Neural cell (in vitro differentiated cells): ENCODE results near the gene YJEFN3. TPM values are rescaled to one million over a fixed set of nuclear protein-coding genes. Genes with fewer than 3 reads are reported as not detected.

Experiments
- H2AFZ ChIP-seq: fragments of 200-600, 300-800 bp; sonication (generic), shearing (Covaris generic); 2 replicates; pipeline ENCODE4 v1.6.0; 2014; ENCODE audit warnings: low read depth, mild to moderate bottlenecking, antibody characterized with exemption, low read length, moderate library complexity
- H3F3A ChIP-seq: fragments of 200-600 bp; shearing (Covaris generic); 2 replicates; pipeline ENCODE4 v1.6.1; 2016; ENCODE audit warnings: mild to moderate bottlenecking, moderate library complexity, mixed read lengths, antibody characterized with exemption, low read length; ENCODE audit not compliant: insufficient read depth, poor library complexity, severe bottlenecking
- H3K27ac ChIP-seq: fragments of 200-600, 300-800 bp; sonication (generic), shearing (Covaris generic); 2 replicates; pipeline ENCODE4 v1.5.1; 2014; ENCODE audit warnings: mild to moderate bottlenecking, low read length, moderate library complexity
- H3K27me3 ChIP-seq: fragments of 300-800, 200-600 bp; sonication (generic), shearing (Covaris generic); 2 replicates; pipeline ENCODE4 v1.6.0; 2014; ENCODE audit warnings: mild to moderate bottlenecking, low read depth, low read length, moderate library complexity; ENCODE audit not compliant: insufficient read depth
- H3K36me3 ChIP-seq: fragments of 300-800, 200-600 bp; sonication (generic), shearing (Covaris generic); 2 replicates; pipeline ENCODE4 v1.5.1; 2014; ENCODE audit warnings: mild to moderate bottlenecking, antibody characterized with exemption, low read length, moderate library complexity; ENCODE audit not compliant: insufficient read depth
- H3K4me2 ChIP-seq: fragments of 300-800, 200-600 bp; sonication (generic), shearing (Covaris generic); 2 replicates; pipeline ENCODE4 v1.6.0; 2014; ENCODE audit warnings: mild to moderate bottlenecking, low read length
- H3K4me3 ChIP-seq: fragments of 300-800, 200-600 bp; sonication (generic), shearing (Covaris generic); 2 replicates; pipeline ENCODE4 v1.5.1; 2014; ENCODE audit warnings: mild to moderate bottlenecking, low read length, moderate library complexity
- H3K79me2 ChIP-seq: fragments of 200-600 bp; shearing (Covaris generic); replicated peaks from 2 replicates; pipeline ENCODE4 v1.6.0; 2014; ENCODE audit warnings: mild to moderate bottlenecking, low read length, moderate library complexity; ENCODE audit not compliant: insufficient read depth
- H3K9ac ChIP-seq: fragments of 300-800, 200-600 bp; sonication (generic), shearing (Covaris generic); 2 replicates; pipeline ENCODE4 v1.6.1; 2016; ENCODE audit warnings: mild to moderate bottlenecking, low read length, mixed read lengths
- H3K9me2 ChIP-seq: fragments of 200-600 bp; shearing (Covaris generic); 2 replicates; pipeline ENCODE4 v1.6.1; 2016; ENCODE audit warnings: mild to moderate bottlenecking, low read length, mixed read lengths; ENCODE audit not compliant: insufficient read depth
- H3K9me3 ChIP-seq: fragments of 200-600, 300-800 bp; sonication (generic), shearing (Covaris generic); 2 replicates; pipeline ENCODE4 v1.6.1; 2016; ENCODE audit warnings: mild to moderate bottlenecking, mixed run types, low read length, moderate library complexity, mixed read lengths
- H4K20me1 ChIP-seq: fragments of 200-600 bp; shearing (Covaris generic); 2 replicates; pipeline ENCODE4 v1.6.1; 2016; ENCODE audit warnings: mild to moderate bottlenecking, mixed run types; ENCODE audit not compliant: insufficient read depth
- EP300 ChIP-seq: fragments of 450-650 bp; conservative IDR thresholded peaks from 2 replicates; pipeline ENCODE4 v1.6.1; 2014; ENCODE audit warnings: antibody characterized with exemption, mild to moderate bottlenecking, moderate library complexity; ENCODE audit not compliant: poor library complexity, severe bottlenecking
- EZH2 ChIP-seq: fragments of 200-600, 300-800 bp; shearing (Covaris generic), sonication (generic); IDR thresholded peaks from 2 replicates; pipeline ENCODE4 v1.6.1; 2014; ENCODE audit warnings: antibody characterized with exemption, low read length, borderline replicate concordance, mild to moderate bottlenecking; ENCODE audit not compliant: insufficient read depth, poor library complexity, severe bottlenecking
- MXI1 ChIP-seq: fragments of 450-650 bp; conservative IDR thresholded peaks from 2 replicates; pipeline ENCODE4 v1.6.1; 2014; ENCODE audit warnings: antibody characterized with exemption, mild to moderate bottlenecking; ENCODE audit not compliant: poor library complexity, severe bottlenecking
- POLR2AphosphoS5 ChIP-seq: IDR thresholded peaks from 2 replicates; pipeline ENCODE4 v1.6.1; 2012
- RAD21 ChIP-seq: fragments of 450-650 bp; conservative IDR thresholded peaks from 2 replicates; pipeline ENCODE4 v1.6.1; 2014; ENCODE audit warnings: antibody characterized with exemption, mild to moderate bottlenecking, moderate library complexity
- SMC3 ChIP-seq: fragments of 450-650 bp; conservative IDR thresholded peaks from 2 replicates; pipeline ENCODE4 v1.6.1; 2014; ENCODE audit warnings: antibody characterized with exemption, mild to moderate bottlenecking, moderate library complexity; ENCODE audit not compliant: poor library complexity
- TAF1 ChIP-seq: IDR thresholded peaks from 2 replicates; pipeline ENCODE4 v1.6.1; 2012; ENCODE audit warnings: low read depth
- polyA plus RNA-seq: library from polyadenylated mRNA; depleted of rRNA; stranded (reverse); fragments of >200 nt; gene quantifications from 2 replicates; pipeline ENCODE4 v1.2.3, GENCODE V29; 2014
- TF ChIP-seq, protein P1 (sequence below): fragments of 450-650 bp; IDR thresholded peaks from 2 replicates; pipeline ENCODE4 v1.5.1; 2014; ENCODE audit warnings: antibody characterized with exemption, mild to moderate bottlenecking, moderate library complexity; ENCODE audit not compliant: poor library complexity, severe bottlenecking
- TF ChIP-seq, protein P2 (sequence below): IDR thresholded peaks from 2 replicates; pipeline ENCODE4 v1.6.1; 2012; ENCODE audit warnings: borderline replicate concordance

Gene YJEFN3
- polyA plus RNA-seq, 1 donor from 2014 or later, result 26.9 TPM

DNA sequence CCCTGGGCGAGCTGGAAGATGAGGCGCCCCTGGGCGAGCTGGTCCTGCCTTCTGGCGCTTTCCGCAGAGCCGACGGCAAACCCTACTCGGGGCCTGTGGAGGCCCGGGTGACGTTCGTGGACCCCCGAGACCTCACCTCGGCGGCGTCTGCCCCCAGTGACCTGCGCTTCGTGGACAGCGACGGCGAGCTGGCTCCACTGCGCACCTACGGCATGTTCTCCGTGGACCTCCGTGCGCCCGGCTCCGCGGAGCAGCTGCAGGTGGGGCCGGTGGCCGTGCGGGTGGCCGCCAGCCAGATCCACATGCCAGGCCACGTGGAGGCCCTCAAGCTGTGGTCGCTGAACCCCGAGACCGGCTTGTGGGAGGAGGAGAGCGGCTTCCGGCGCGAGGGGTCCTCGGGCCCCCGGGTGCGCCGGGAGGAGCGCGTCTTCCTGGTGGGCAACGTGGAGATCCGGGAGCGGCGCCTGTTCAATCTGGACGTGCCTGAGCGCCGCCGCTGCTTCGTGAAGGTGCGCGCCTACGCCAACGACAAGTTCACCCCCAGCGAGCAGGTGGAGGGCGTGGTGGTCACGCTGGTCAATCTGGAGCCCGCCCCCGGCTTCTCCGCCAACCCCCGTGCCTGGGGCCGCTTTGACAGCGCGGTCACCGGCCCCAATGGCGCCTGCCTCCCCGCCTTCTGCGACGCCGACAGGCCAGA, 15.7 kb downstream of the YJEFN3 start:
- TF ChIP-seq EP300, result no peak
- no peak for TF ChIP-seq POLR2AphosphoS5
- no peak for TF ChIP-seq RAD21
- TF ChIP-seq MXI1, result no peak
- TF ChIP-seq, protein P1, sequence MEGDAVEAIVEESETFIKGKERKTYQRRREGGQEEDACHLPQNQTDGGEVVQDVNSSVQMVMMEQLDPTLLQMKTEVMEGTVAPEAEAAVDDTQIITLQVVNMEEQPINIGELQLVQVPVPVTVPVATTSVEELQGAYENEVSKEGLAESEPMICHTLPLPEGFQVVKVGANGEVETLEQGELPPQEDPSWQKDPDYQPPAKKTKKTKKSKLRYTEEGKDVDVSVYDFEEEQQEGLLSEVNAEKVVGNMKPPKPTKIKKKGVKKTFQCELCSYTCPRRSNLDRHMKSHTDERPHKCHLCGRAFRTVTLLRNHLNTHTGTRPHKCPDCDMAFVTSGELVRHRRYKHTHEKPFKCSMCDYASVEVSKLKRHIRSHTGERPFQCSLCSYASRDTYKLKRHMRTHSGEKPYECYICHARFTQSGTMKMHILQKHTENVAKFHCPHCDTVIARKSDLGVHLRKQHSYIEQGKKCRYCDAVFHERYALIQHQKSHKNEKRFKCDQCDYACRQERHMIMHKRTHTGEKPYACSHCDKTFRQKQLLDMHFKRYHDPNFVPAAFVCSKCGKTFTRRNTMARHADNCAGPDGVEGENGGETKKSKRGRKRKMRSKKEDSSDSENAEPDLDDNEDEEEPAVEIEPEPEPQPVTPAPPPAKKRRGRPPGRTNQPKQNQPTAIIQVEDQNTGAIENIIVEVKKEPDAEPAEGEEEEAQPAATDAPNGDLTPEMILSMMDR, result no peak
- TF ChIP-seq, protein P2, sequence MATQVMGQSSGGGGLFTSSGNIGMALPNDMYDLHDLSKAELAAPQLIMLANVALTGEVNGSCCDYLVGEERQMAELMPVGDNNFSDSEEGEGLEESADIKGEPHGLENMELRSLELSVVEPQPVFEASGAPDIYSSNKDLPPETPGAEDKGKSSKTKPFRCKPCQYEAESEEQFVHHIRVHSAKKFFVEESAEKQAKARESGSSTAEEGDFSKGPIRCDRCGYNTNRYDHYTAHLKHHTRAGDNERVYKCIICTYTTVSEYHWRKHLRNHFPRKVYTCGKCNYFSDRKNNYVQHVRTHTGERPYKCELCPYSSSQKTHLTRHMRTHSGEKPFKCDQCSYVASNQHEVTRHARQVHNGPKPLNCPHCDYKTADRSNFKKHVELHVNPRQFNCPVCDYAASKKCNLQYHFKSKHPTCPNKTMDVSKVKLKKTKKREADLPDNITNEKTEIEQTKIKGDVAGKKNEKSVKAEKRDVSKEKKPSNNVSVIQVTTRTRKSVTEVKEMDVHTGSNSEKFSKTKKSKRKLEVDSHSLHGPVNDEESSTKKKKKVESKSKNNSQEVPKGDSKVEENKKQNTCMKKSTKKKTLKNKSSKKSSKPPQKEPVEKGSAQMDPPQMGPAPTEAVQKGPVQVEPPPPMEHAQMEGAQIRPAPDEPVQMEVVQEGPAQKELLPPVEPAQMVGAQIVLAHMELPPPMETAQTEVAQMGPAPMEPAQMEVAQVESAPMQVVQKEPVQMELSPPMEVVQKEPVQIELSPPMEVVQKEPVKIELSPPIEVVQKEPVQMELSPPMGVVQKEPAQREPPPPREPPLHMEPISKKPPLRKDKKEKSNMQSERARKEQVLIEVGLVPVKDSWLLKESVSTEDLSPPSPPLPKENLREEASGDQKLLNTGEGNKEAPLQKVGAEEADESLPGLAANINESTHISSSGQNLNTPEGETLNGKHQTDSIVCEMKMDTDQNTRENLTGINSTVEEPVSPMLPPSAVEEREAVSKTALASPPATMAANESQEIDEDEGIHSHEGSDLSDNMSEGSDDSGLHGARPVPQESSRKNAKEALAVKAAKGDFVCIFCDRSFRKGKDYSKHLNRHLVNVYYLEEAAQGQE, result no peak
- no peak for TF ChIP-seq EZH2
- no peak for TF ChIP-seq TAF1
- no peak for TF ChIP-seq SMC3

DNA sequence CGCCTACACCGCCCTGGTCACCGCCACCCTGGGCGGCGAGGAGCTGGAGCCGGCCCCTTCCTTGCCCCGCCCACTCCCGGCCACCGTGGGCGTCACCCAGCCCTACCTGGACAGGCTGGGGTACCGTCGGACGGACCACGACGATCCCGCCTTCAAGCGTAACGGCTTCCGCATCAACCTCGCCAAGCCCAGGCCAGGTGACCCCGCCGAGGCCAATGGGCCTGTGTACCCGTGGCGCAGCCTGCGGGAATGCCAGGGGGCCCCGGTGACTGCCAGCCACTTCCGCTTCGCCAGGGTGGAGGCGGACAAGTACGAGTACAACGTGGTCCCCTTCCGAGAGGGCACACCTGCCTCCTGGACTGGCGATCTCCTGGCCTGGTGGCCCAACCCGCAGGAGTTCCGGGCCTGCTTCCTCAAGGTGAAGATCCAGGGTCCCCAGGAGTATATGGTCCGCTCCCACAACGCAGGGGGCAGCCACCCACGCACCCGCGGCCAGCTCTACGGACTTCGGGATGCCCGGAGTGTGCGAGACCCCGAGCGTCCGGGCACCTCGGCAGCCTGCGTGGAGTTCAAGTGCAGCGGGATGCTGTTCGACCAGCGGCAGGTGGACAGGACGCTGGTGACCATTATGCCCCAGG, 16.4 kb downstream of the YJEFN3 start:
- Histone ChIP-seq H3K79me2 (no peaks in the 10 kb centered on the region), H3K36me3 (no peaks in the 10 kb centered on the region), H3K4me3 (no peak overlapping the region), H2AFZ (no peak overlapping the region), H3F3A (no peaks in the 10 kb centered on the region), H4K20me1 (no peaks in the 10 kb centered on the region), H3K27ac (no peak overlapping the region), H3K9me3 (no peaks in the 10 kb centered on the region), H3K4me2 (no peak overlapping the region), H3K9ac (no peak overlapping the region), H3K9me2 (no peaks in the 10 kb centered on the region), H3K27me3 (no peaks in the 10 kb centered on the region)
- no peak for TF ChIP-seq EP300
- TF ChIP-seq POLR2AphosphoS5, result no peak
- TF ChIP-seq, protein P1, result no peak
- TF ChIP-seq TAF1, result no peak
- TF ChIP-seq MXI1, result no peak
- TF ChIP-seq RAD21, result no peak
- TF ChIP-seq SMC3, result no peak
- TF ChIP-seq, protein P2, result no peak
- no peak for TF ChIP-seq EZH2

More for the DNA sequence above, 15.7 kb downstream of the YJEFN3 start:
- Histone ChIP-seq H3K9me3 (no peaks in the 10 kb centered on the region), H3K27ac (no peak overlapping the region), H4K20me1 (no peaks in the 10 kb centered on the region), H3K4me3 (no peak overlapping the region), H3K79me2 (no peaks in the 10 kb centered on the region), H3K4me2 (no peak overlapping the region), H3K36me3 (no peaks in the 10 kb centered on the region), H3K9ac (no peak overlapping the region), H3K27me3 (no peaks in the 10 kb centered on the region), H3F3A (no peaks in the 10 kb centered on the region), H2AFZ (no peak overlapping the region), H3K9me2 (no peaks in the 10 kb centered on the region)
